ENCODE measurements around the gene MICU1. TPM values are rescaled to one million over a fixed set of nuclear protein-coding genes. Genes with fewer than 3 reads are reported as not detected.

MICU1 gene
- total RNA-seq, 1 experiment from 2014 or later = 40.3 TPM

GRCh38 chr10:72616716-72617115, 9.2 kb downstream of the MICU1 start:
- no peak overlapping the region for H3K27ac ChIP-seq (ENCODE audit: low read length)

GRCh38 chr10:72615970-72616369, 9.9 kb downstream of the MICU1 start:
- Histone ChIP-seq H3K9me2 (replicated peaks; ENCODE audit: insufficient read depth, low read length) (no peaks in the 10 kb centered on the region), H2AFZ (ENCODE audit: low read length) (no peak overlapping the region), H3K4me1 (ENCODE audit: low read length) (peaks cover 22% of the 10 kb centered on the region), H3K9ac (ENCODE audit: low read length) (no peak overlapping the region), H3K79me2 (ENCODE audit: low read length) (peaks cover 89% of the 10 kb centered on the region), H3K4me3 (ENCODE audit: low read length) (no peak overlapping the region), H4K20me1 (ENCODE audit: insufficient read depth, low read depth, low read length) (no peaks in the 10 kb centered on the region), H3K27ac (ENCODE audit: low read length) (no peak overlapping the region), H3K9me3 (ENCODE audit: low read length) (peaks cover 2% of the 10 kb centered on the region; the same call in 1 of the 2 replicates), H3K4me2 (ENCODE audit: low read depth, low read length, poor library complexity, severe bottlenecking) (no peak overlapping the region), H3K36me3 (ENCODE audit: insufficient read depth, low read length) (no peaks in the 10 kb centered on the region), H3K27me3 (ENCODE audit: low read length) (no peaks in the 10 kb centered on the region)
- DNase-seq = no peak

More at GRCh38 chr10:72616716-72617115, 9.2 kb downstream of the MICU1 start:
- Histone ChIP-seq H3K4me1 (ENCODE audit: low read length) (peaks cover 19% of the 10 kb centered on the region), H4K20me1 (ENCODE audit: insufficient read depth, low read depth, low read length) (no peaks in the 10 kb centered on the region), H3K4me3 (ENCODE audit: low read length) (no peak overlapping the region), H3K79me2 (ENCODE audit: low read length) (peaks cover 84% of the 10 kb centered on the region), H3K9ac (ENCODE audit: low read length) (no peak overlapping the region), H3K27me3 (ENCODE audit: low read length) (no peaks in the 10 kb centered on the region), H3K9me2 (replicated peaks; ENCODE audit: insufficient read depth, low read length) (no peaks in the 10 kb centered on the region), H2AFZ (ENCODE audit: low read length) (no peak overlapping the region), H3K36me3 (ENCODE audit: insufficient read depth, low read length) (no peaks in the 10 kb centered on the region), H3K9me3 (ENCODE audit: low read length) (peaks cover 2% of the 10 kb centered on the region; the same call in 1 of the 2 replicates), H3K4me2 (ENCODE audit: low read depth, low read length, poor library complexity, severe bottlenecking) (no peak overlapping the region)
- no peak for DNase-seq

- Histone ChIP-seq H3K27me3 (ENCODE audit: low read length) (no peaks in the 10 kb centered on the region), H3K9me2 (replicated peaks; ENCODE audit: insufficient read depth, low read length) (no peaks in the 10 kb centered on the region), H3K4me3 (ENCODE audit: low read length) (0 out of 2 replicates have a peak overlapping the region, but pooled peaks have one; percentile 1), H4K20me1 (ENCODE audit: insufficient read depth, low read depth, low read length) (no peaks in the 10 kb centered on the region), H3K36me3 (ENCODE audit: insufficient read depth, low read length) (no peaks in the 10 kb centered on the region), H3K9ac (ENCODE audit: low read length) (no peak overlapping the region), H3K4me1 (ENCODE audit: low read length) (peaks cover 22% of the 10 kb centered on the region), H2AFZ (ENCODE audit: low read length) (no peak overlapping the region), H3K79me2 (ENCODE audit: low read length) (peaks cover 88% of the 10 kb centered on the region), H3K4me2 (ENCODE audit: low read depth, low read length, poor library complexity, severe bottlenecking) (peak overlapping the region; percentile 52), H3K9me3 (ENCODE audit: low read length) (peaks cover 2% of the 10 kb centered on the region; the same call in 1 of the 2 replicates), H3K27ac (ENCODE audit: low read length) (peak overlapping the region; percentile 41)
- DNase-seq = no peak
Measured at GRCh38 chr10:72612203-72612826, 13.6 kb downstream of the MICU1 start.

GRCh38 chr10:72611783-72612182, 14.1 kb downstream of the MICU1 start:
- DNase-seq = no peak
- Histone ChIP-seq H2AFZ (ENCODE audit: low read length) (no peak overlapping the region), H3K9me3 (ENCODE audit: low read length) (peaks cover 2% of the 10 kb centered on the region; the same call in 1 of the 2 replicates), H4K20me1 (ENCODE audit: insufficient read depth, low read depth, low read length) (no peaks in the 10 kb centered on the region), H3K4me3 (ENCODE audit: low read length) (no peak overlapping the region), H3K4me2 (ENCODE audit: low read depth, low read length, poor library complexity, severe bottlenecking) (peak overlapping the region; percentile 52), H3K9ac (ENCODE audit: low read length) (no peak overlapping the region), H3K36me3 (ENCODE audit: insufficient read depth, low read length) (no peaks in the 10 kb centered on the region), H3K27ac (ENCODE audit: low read length) (peak overlapping the region; percentile 41), H3K27me3 (ENCODE audit: low read length) (no peaks in the 10 kb centered on the region), H3K9me2 (replicated peaks; ENCODE audit: insufficient read depth, low read length) (no peaks in the 10 kb centered on the region), H3K79me2 (ENCODE audit: low read length) (peaks cover 86% of the 10 kb centered on the region), H3K4me1 (ENCODE audit: low read length) (peaks cover 22% of the 10 kb centered on the region)

GRCh38 chr10:72610466-72610865, 15.4 kb downstream of the MICU1 start:
- H3K9ac ChIP-seq (ENCODE audit: low read length) = no peak overlapping the region
- no peaks in the 10 kb centered on the region for H3K9me3 ChIP-seq (ENCODE audit: low read length)
- H3K27me3 ChIP-seq (ENCODE audit: low read length) = no peaks in the 10 kb centered on the region
- H3K4me3 ChIP-seq (ENCODE audit: low read length) = no peak overlapping the region
- DNase-seq = no peak
- no peaks in the 10 kb centered on the region for H3K36me3 ChIP-seq (ENCODE audit: insufficient read depth, low read length)
- peaks cover 22% of the 10 kb centered on the region for H3K4me1 ChIP-seq (ENCODE audit: low read length)
- H4K20me1 ChIP-seq (ENCODE audit: insufficient read depth, low read depth, low read length) = no peaks in the 10 kb centered on the region
- no peak overlapping the region for H3K27ac ChIP-seq (ENCODE audit: low read length)
- H3K79me2 ChIP-seq (ENCODE audit: low read length) = peaks cover 81% of the 10 kb centered on the region
- no peak overlapping the region for H2AFZ ChIP-seq (ENCODE audit: low read length)
- no peaks in the 10 kb centered on the region for H3K9me2 ChIP-seq (replicated peaks; ENCODE audit: insufficient read depth, low read length)
- no peak overlapping the region for H3K4me2 ChIP-seq (ENCODE audit: low read depth, low read length, poor library complexity, severe bottlenecking)

GRCh38 chr10:72605122-72605521, 20.8 kb downstream of the MICU1 start:
- no peak overlapping the region for H2AFZ ChIP-seq (ENCODE audit: low read length)
- H4K20me1 ChIP-seq (ENCODE audit: insufficient read depth, low read depth, low read length) = no peaks in the 10 kb centered on the region
- H3K9me2 ChIP-seq (replicated peaks; ENCODE audit: insufficient read depth, low read length) = no peaks in the 10 kb centered on the region
- no peak overlapping the region for H3K9ac ChIP-seq (ENCODE audit: low read length)
- no peak overlapping the region for H3K27ac ChIP-seq (ENCODE audit: low read length)
- no peaks in the 10 kb centered on the region for H3K27me3 ChIP-seq (ENCODE audit: low read length)
- no peak for DNase-seq
- no peaks in the 10 kb centered on the region for H3K9me3 ChIP-seq (ENCODE audit: low read length)
- no peaks in the 10 kb centered on the region for H3K36me3 ChIP-seq (ENCODE audit: insufficient read depth, low read length)
- no peak overlapping the region for H3K4me3 ChIP-seq (ENCODE audit: low read length)
- H3K79me2 ChIP-seq (ENCODE audit: low read length) = peaks cover 64% of the 10 kb centered on the region
- H3K4me2 ChIP-seq (ENCODE audit: low read depth, low read length, poor library complexity, severe bottlenecking) = no peak overlapping the region
- H3K4me1 ChIP-seq (ENCODE audit: low read length) = 0 out of 2 replicates have a peak, but pooled peaks cover 4% of the 10 kb centered on the region

- Histone ChIP-seq H3K79me2 (ENCODE audit: low read length) (peaks cover 63% of the 10 kb centered on the region), H2AFZ (ENCODE audit: low read length) (no peak overlapping the region), H3K27ac (ENCODE audit: low read length) (no peak overlapping the region), H3K36me3 (ENCODE audit: insufficient read depth, low read length) (no peaks in the 10 kb centered on the region), H3K9me3 (ENCODE audit: low read length) (no peaks in the 10 kb centered on the region), H3K9me2 (replicated peaks; ENCODE audit: insufficient read depth, low read length) (no peaks in the 10 kb centered on the region), H3K9ac (ENCODE audit: low read length) (no peak overlapping the region), H3K4me3 (ENCODE audit: low read length) (no peak overlapping the region), H3K4me2 (ENCODE audit: low read depth, low read length, poor library complexity, severe bottlenecking) (no peak overlapping the region), H3K4me1 (ENCODE audit: low read length) (0 out of 2 replicates have a peak, but pooled peaks cover 4% of the 10 kb centered on the region), H3K27me3 (ENCODE audit: low read length) (no peaks in the 10 kb centered on the region), H4K20me1 (ENCODE audit: insufficient read depth, low read depth, low read length) (no peaks in the 10 kb centered on the region)
- no peak for DNase-seq
Measured at GRCh38 chr10:72601144-72601543, 24.7 kb downstream of the MICU1 start.

- H3K9ac ChIP-seq (ENCODE audit: low read length) = no peak overlapping the region
- H3K4me3 ChIP-seq (ENCODE audit: low read length) = no peak overlapping the region
- no peaks in the 10 kb centered on the region for H3K27me3 ChIP-seq (ENCODE audit: low read length)
- H3K27ac ChIP-seq (ENCODE audit: low read length) = no peak overlapping the region
- H4K20me1 ChIP-seq (ENCODE audit: insufficient read depth, low read depth, low read length) = no peaks in the 10 kb centered on the region
- no peaks in the 10 kb centered on the region for H3K9me2 ChIP-seq (replicated peaks; ENCODE audit: insufficient read depth, low read length)
- H3K36me3 ChIP-seq (ENCODE audit: insufficient read depth, low read length) = no peaks in the 10 kb centered on the region
- H2AFZ ChIP-seq (ENCODE audit: low read length) = no peak overlapping the region
- H3K9me3 ChIP-seq (ENCODE audit: low read length) = no peaks in the 10 kb centered on the region
- peaks cover 60% of the 10 kb centered on the region for H3K79me2 ChIP-seq (ENCODE audit: low read length)
- DNase-seq = no peak
- peaks cover 9% of the 10 kb centered on the region for H3K4me1 ChIP-seq (ENCODE audit: low read length)
- no peak overlapping the region for H3K4me2 ChIP-seq (ENCODE audit: low read depth, low read length, poor library complexity, severe bottlenecking)
Measured at GRCh38 chr10:72598769-72599701, 26.8 kb downstream of the MICU1 start.

Data from Karpas-422 (cell line).